Mucosa of descending colon (tissue), 3 donors: Measurements from ENCODE around the gene KCNK10. TPM values are rescaled to one million over a fixed set of nuclear protein-coding genes. Genes with fewer than 3 reads are reported as not detected.

Experiments
- ATAC-seq: fragments of 200-7000 bp; cut with Tn5 transposase; one replicate; pipeline ENCODE4 v1.9.1; 2020; ENCODE audit warnings: mild to moderate bottlenecking, moderate library complexity
- DNase-seq, 3 donors: peaks; one replicate each; pipeline ENCODE4 v3.0.0-alpha.2; 2020
- H3K36me3 ChIP-seq: fragments of 200-600 bp; one replicate; pipeline ENCODE4 v1.8.0; 2021; ENCODE audit warnings: low read depth, mild to moderate bottlenecking
- H3K4me1 ChIP-seq: fragments of 200-600 bp; one replicate; pipeline ENCODE4 v1.8.0; 2021; ENCODE audit warnings: low read depth, mild to moderate bottlenecking
- H3K4me3 ChIP-seq: fragments of 200-600 bp; one replicate; pipeline ENCODE4 v1.8.0; 2021; ENCODE audit warnings: mild to moderate bottlenecking
- H3K9me3 ChIP-seq: fragments of 200-600 bp; one replicate; pipeline ENCODE4 v1.8.0; 2021; ENCODE audit warnings: mild to moderate bottlenecking
- CTCF ChIP-seq: fragments of 200-600 bp; IDR thresholded peaks from one replicate; pipeline ENCODE4 v1.8.0; 2022; ENCODE audit warnings: antibody characterized with exemption, mild to moderate bottlenecking
- intact Hi-C, 2 donors: fragments of 100-400 bp; cut with DNase I in 1 of 2; cut with micrococcal nuclease in 1 of 2; formaldehyde crosslinking; loops; one replicate each; pipeline versions ENCODE4 v1.11.0 to v1.11.1; 2022; cut with DNase I, micrococcal nuclease
- total RNA-seq, 3 donors: library from RNA; stranded (reverse); fragmentation: NEBNext Ultra II Directional in 2 of 3; extraction: Animal tissue kit (Norgen Biotek cat#: 25700) in 2 of 3; gene quantifications; one replicate each; pipeline versions ENCODE4 v1.2.1 to v1.2.4, GENCODE V29; 2021 to 2023
- donor health status: DM: no; HTN: no; CAD: no; lungs with moderate emphysema.
- donor health status: DM: no; HTN: no; CAD: no.
- donor health status: DM: no; HTN: yes; CAD: no.

KCNK10 gene
- total RNA-seq, 3 donors from 2014 or later, result 1.7 to 2.1 (median 2.0) TPM

GRCh38 chr14:88184956-88185355 is 138.1 kb downstream of the KCNK10 start:
- intact Hi-C loops, result loop anchor here in 1 of 2 donors (10.0 kb wide), 1 partner anchor 200 kb away; the partner anchor contains the start of gene SPATA7
- DNase-seq (no peak), ATAC-seq (no peak)

GRCh38 chr14:88181072-88181471 is 142.0 kb downstream of the KCNK10 start:
- H3K36me3 ChIP-seq, result no peaks in the 10 kb centered on the region
- H3K4me3 ChIP-seq, result no peak overlapping the region
- DNase-seq, result no peak
- H3K9me3 ChIP-seq, result no peaks in the 10 kb centered on the region
- no peaks in the 10 kb centered on the region for H3K4me1 ChIP-seq
- TF ChIP-seq CTCF, result no peak
- intact Hi-C loops, result loop anchor here in 1 of 2 donors (10.0 kb wide), 1 partner anchor 204 kb away; the partner anchor contains the start of gene SPATA7
- no peak for ATAC-seq

More at GRCh38 chr14:88184956-88185355, 138.1 kb downstream of the KCNK10 start:
- no peaks in the 10 kb centered on the region for H3K36me3 ChIP-seq
- no peak overlapping the region for H3K4me3 ChIP-seq
- TF ChIP-seq CTCF, result no peak
- no peaks in the 10 kb centered on the region for H3K9me3 ChIP-seq
- peaks cover 13% of the 10 kb centered on the region for H3K4me1 ChIP-seq

- Histone ChIP-seq H3K36me3 (no peaks in the 10 kb centered on the region), H3K4me1 (no peaks in the 10 kb centered on the region), H3K4me3 (no peak overlapping the region), H3K9me3 (no peaks in the 10 kb centered on the region)
- no peak for ATAC-seq
- DNase-seq, result no peak
- intact Hi-C loops, result loop anchor here in 1 of 2 donors (10.0 kb wide), 1 partner anchor 205 kb away; the partner anchor contains the start of gene SPATA7
- no peak for TF ChIP-seq CTCF
These were observed 143.4 kb downstream of the KCNK10 start for GRCh38 chr14:88179716-88180115.

GRCh38 chr14:88170333-88170732 is 152.7 kb downstream of the KCNK10 start:
- no peak for TF ChIP-seq CTCF
- Histone ChIP-seq H3K4me3 (no peak overlapping the region), H3K4me1 (no peaks in the 10 kb centered on the region), H3K36me3 (no peaks in the 10 kb centered on the region), H3K9me3 (no peaks in the 10 kb centered on the region)
- ATAC-seq (peak; percentile 16), DNase-seq (no peak)
- intact Hi-C loops, result no loop called here

GRCh38 chr14:88168498-88169165 is 154.4 kb downstream of the KCNK10 start:
- peak; percentile 89 for ATAC-seq

More at GRCh38 chr14:88168498-88169165, 154.4 kb downstream of the KCNK10 start:
- Histone ChIP-seq H3K4me1 (no peaks in the 10 kb centered on the region), H3K36me3 (no peaks in the 10 kb centered on the region), H3K9me3 (no peaks in the 10 kb centered on the region), H3K4me3 (no peak overlapping the region)
- DNase-seq, result peak in 1 of 3 donors; percentile 69
- intact Hi-C loops, result loop anchor here in 1 of 2 donors (2.0 to 10.0 kb wide), 2 partner anchors 156 to 224 kb away; no protein-coding TSS in a partner anchor
- TF ChIP-seq CTCF, result peak; percentile 44
